Astrocyte of the hippocampus (primary cell): ENCODE results near the gene PCDH1.
"Not testable (repeated sequence)": the region's sequence is repeated elsewhere in the genome, so short reads cannot be mapped to it uniquely, and the experiment has no call there.

ENCODE experiments used
- DNase-seq: peaks from one replicate; pipeline ENCODE4 v3.0.0; 2011; ENCODE audit warnings: low read depth, low spot score

The PCDH1 gene

DNA sequence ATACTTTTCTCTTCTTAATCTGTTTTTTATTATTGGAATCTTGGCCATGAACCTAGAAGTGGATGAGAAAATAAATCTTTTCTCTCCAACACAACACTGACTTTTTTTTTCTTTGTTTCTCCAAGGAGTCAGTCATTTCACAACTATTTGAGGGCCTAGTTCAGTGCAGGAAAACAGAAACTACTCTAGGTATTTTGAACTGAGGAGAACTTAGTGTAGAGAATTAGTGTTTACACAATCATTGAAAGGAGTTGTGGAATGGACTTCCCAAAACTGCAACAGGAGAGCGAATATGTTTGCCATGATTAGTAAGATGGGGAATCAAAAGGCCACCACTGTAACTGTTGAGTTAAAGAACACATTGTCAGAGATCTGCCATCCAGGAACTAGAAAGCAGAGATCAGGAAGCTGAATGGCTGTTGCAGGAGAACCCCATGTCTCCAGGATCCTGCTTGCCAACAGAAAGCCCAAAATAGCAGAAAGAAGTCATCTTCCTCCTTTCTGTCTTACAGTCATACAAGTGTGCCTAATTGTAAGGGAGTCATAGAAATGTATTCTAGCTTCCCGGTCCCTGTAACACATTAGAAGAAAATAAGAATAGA is 20.3 kb upstream of the PCDH1 start:
- DNase-seq, result no peak

DNA sequence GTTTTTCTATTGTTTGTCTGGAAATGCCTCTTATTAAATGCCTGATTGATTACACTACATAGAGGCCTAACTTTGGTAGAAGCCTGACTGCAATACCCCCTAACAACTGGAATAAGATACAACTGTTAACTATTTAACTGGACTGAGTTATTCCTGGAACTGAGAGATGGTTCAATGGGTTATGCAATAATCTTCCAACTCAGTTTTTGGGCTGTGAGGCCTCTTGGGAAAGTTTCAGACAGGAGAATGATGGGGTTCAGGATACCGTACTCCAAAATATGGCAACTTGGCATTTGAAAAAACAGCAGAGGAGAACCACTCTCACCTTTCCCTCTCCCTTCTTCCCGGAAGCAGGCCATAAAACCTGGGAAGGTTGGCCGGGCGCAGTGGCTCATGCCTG is 19.2 kb upstream of the PCDH1 start:
- no peak for DNase-seq

DNA sequence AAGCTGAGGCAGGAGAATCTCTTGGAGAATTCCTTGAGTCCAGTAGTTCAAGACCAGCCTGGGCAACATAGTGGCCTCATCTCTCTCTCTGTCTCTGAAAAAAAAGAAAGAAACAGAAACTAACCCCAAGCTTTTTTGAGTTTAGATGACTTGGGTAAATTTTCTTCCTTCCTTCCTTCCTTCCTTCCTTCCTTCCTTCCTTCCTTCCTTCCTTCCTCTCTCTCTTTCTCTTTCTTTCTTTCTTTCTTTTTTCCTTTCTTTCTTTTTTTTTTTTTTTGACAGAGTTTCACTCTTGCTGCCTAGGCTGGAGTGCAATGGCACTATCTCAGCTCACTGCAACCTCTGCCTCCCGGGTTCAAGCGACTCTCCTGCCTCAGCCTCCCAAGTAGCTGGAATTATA is 12.2 kb upstream of the PCDH1 start:
- not testable (repeated sequence) for DNase-seq

DNA sequence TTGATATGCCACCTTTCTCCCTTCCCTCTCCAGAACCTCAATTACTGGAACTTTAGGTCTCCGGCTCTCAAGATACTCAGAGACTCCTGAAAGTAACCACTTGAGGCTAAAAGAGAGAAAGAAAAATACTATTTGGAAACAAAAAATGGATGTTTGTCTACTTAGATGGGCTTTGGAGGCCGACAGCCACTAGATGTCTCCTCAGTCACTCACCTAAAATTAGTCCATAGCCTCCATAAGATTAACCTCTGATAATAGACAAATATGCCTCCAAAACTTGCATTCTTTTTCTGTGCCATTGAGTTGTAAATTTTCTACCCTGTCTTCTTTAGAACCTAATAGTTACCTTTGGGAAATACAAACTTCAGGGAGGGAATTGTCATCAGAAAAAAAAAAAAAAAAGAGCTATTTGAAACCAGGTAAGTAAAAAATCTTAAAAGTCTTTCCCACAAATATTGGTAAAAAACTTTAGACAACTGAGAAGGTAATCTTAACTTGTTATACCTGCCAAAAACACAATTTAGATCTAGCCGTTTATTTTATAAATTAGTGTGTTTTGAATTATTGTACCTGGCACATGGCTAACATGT is 11.2 kb upstream of the PCDH1 start:
- DNase-seq, result no peak

DNA sequence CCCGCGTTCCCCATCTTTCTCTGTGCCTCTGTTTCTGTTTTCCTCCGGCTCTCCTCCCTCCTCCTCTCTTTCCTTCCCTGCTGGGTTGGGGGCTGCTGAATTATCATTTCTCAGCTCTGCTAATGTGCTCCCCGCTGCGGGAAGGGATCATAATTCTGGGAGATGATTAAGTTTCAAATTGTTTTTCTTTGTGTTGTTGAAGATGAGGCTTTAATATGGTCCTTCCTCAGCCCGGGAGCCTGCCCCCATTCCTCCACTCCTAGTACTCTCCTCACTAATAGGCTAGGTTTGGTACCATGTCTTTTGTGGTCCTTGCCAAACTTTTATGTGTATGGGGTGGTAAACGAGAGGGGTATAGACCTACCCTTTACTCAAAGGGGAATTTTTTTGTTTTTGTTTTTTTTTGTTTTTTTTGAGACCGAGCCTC is 5.7 kb upstream of the PCDH1 start:
- DNase-seq, result no peak

DNA sequence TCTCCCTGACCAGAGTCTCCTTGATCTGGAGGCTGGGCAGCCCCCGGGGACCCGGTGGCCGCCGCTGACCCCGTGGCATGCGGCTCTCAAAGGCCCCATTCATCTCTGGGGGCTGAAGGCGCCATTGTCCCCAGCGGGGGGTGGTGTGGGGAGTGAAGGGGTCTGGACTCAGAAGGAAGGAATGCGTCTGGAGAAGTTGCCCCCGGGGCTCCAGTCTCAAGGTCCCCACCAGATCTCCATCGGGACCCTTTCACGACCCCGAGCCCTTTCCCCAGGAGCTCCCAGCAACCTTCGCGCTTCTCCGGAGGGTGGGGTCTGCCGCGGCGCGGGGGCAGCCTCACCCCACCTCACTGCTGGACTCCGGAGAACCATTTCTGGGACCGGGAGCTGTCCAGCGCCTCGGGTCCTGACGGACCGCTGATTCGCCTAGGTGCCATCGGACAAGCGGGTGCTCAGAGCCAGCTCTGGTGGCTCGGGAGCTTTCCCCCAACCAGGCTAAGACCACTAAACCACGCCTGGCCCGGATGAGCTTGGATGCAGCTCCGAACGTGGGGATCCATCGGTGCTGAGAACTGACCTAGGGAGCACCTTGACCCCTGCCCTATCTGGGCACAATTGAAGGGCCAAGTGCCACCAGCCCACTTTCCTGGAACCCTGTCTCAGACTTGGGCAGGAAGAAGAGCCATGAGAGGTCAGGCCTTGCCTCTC is 5.1 kb upstream of the PCDH1 start:
- peak; percentile 79 for DNase-seq

DNA sequence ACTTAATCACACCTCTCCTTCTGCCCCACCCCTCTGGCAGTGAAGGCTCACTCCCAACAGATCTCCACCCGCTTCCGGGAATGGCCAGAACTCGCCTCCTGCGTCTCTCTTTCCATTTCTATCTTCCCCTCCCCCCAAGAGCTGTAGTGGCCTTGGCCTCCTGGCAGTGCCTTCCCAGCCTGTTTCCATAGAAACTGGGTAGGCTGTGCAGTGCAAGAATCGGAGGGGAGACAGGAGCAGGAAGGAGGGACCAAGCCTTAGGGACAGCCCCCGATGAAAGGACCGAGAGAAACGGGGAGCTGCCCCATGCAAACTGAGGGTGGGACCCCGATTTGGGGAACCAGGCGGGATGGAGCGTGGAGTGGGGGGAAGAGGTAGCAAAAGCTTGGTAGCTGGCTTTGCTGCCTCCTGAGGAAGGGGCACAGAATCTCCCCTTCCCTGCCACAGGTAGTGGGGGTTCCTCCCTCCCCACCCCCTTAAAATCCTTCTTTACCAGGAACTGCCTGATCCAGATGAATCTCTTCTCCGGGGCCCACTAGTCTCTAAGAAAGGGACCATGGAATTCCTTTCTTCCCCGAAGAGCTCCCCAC is 4.5 kb upstream of the PCDH1 start:
- no peak for DNase-seq

DNA sequence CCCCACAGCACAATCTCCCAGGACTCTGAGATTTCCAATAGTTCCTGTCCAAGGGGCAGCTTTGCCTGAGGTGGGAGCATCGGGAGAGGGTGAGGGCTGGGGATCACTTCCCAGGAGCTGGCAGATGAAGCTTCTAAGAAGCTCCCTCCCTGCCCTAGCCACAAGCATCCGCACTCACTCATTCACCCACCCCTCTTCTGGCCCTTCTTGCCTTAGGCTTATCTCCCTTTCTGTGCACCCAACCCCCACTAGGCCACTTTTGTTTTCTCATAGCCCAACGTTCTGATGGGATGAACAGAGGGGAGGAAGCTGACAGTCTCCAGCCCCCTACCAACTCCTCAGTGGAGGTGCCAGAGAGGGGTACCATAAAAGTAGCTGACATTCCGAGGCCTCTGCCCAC is 3.7 kb upstream of the PCDH1 start:
- DNase-seq, result no peak

DNA sequence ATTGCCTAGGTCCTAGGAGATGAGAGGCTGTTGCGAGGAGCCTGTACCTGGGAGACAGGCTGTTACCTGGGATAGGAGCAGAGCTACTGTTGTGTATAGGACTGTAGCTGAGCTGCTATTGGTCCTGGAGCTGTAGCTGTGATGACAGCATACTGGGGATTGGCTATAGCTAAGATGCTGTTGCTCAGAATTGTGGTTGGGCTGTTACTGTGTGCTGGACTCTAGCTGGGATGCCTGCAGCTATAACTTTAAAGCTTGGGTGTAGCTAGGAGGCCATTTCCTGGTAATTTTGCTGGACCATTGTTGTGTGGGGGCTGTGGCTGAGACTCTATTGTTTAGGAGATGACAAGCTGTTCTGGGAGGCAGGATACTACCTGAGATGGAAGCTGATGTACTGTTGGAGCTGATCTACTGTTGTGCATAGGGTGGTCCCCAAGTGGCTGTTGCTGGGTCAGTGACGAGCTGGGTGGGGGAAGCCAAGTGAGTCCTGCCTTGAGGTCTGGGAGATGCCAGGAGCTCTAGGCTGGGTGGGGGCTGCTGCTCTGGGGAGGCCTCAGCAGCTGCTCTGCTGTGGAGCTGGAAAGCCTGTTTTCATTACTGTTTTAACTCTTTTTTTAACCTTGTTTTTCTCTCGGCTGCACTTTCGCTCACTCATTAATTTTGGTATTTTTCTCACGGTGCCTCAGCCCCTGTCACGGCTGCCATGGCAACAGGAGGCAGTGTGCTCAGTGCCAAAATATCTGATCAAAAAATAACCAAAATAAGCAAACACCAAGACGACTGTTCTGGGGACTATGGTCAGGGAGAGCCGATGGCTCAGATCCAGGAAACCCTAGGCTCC is 3.0 kb upstream of the PCDH1 start:
- no peak for DNase-seq

DNA sequence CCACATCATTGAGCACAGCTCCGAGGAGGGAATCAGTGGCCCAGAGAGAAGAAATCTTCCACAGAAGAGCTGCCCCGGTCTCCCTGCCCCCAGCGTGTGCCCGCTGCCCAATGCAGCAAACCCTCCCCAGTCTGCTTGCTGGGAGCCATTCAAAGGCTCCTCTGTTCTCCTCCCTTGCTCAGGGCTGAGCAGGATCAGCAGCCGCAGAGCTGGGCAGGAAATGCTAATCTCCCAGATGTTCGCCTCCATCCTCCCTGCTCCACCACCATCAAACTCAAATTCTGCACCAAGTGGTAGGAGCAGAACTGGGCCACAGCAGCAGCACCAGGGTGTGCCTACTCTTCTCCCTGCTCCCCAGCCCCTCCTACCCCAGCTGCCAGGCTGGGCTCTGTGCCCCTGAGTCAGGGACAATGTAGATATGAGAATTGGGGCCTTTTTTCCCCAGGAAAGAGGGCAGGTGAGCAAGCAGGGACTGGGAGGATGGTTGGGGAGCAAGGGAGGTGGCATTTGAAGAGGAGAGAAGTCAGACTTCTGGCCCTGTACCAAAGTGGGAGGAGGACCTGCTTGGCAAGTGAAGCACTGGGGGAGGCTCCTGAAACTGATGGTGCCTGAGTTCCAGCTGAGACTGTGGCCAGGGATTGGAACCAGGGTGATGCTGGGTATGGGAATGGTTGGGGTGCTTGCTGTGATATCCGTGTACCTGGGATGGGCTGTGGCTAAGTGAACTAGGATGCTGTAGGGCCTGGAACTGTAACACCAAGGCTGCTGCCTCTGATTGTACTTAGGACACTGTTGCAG is 1.9 kb upstream of the PCDH1 start:
- no peak for DNase-seq

DNA sequence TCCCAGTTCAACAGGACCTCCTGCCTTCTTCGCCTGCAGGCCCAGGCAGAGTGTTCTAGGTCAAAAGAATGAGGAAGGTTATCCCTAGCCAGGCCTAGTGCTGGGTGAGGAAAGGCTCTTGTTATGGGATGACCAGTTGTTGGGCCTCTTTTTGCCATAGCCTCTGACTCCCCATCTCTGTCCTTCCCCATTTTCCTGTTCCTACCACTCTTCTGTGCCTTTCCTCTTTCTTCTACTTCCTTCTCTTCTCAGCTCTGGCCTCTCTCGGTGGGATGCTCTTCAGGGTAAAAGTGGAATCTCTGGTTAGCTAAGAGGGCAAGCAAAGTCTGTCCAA is 1.2 kb upstream of the PCDH1 start:
- DNase-seq, result no peak

DNA sequence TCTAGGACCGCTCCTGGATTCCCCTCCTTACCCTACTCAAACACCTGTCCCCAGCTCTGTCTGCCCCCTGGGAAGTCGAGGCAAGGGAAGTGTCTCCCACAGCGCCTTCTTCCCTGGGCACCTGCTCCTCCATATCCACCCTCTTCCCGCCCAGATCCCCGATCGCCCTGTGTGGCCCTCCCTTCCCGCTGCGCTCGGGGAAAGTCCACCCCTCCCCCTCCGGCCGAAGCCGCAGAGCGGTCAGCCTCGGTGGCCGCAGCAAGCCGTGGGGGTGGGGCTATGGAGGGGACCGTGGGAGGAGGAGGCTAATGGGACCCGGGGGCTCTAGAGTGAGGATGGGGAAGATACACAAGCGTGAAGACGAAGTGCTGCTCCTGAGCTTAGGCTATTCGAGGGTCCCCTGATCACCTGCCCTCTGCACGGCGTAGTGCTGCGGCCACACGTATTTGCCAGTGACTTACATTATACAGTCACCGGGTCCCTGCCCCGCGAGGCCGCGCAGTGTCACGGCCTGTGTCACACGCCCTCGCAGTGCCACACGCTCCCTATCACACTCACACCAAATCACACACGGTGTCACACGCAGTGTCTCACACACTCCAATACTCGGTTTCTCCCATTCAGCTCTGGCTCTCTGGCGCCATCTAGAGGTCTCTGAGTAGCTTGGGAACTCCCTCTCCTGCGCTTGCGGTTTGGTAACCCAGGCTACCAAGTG is 658 bp upstream of the PCDH1 start:
- peak; percentile 95 for DNase-seq

DNA sequence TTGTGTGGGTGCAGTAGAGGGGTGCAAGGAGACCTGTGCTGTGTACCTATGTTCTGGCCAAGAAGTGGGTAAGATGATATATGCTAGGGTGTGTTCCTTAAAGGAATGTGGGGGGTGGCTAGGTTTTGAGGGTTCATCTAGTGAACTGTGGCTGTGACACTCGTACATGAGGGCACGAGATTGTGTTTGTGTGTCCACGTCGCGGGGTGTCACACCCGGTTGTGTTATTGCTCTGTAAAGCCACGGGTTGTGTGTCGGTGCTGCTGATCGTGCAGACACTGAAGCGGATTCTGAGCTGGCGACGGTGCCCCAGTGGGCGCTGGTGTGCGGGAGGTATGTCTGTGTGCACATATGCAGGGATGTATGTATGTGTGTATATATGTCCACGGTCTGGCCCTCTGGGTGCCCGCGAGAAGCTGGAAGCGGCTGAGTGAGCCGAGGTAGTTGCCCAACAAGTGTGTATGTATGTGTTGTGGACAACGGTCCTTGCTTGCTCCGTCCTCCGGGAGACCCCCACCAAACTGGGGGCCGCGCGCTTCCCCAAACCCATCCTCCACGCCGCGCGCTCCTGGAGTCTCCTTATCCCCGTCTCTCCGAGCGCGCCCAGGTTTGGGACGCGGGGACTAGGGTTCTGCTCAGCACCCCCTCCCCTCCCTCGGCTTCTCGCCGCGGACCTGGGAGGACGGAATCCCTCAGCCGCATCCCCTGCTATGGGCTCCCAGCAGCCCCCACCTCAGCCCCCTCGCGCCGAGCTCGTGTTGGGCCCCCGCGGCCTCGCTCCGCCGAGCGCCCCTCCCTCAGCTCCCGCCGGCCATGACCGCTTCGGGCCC is 639 bp downstream of the PCDH1 start:
- DNase-seq, result peak; percentile 35

DNA sequence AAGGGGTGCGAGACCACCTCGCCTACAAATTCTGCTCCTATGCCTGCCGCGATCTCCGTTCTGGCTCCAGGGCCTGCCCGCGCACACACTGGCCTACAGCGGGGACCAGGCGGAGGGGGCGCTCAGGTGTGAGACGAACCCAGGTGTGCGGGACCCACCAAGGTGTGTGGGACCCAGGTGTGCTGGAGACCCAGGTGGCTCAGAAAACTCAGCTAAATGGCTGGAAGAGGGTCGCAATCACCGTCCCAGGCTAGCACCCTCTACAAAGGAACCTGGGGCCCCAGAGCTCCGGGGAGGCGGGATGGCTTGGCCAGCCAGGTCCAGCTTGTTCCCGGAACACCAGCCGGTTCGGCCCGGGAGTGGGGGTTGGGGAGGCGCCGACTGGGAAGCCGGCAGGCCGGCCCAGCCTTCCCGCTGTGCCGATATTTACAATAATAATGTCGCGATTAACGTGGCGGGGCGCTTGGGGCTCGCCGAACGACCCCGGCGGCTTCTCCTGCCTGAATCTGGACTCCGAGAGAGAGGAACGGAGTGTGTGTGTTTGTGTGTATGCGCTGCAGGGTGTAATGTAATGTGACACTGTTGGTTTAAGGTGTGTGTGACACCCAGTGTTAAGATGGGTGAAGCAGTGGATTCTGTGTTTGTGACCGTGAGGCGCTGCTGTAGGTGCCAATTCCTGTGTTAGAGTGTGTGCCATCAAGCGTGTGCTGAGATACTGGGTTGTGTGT is 1.4 kb downstream of the PCDH1 start:
- peak; percentile 25 for DNase-seq

DNA sequence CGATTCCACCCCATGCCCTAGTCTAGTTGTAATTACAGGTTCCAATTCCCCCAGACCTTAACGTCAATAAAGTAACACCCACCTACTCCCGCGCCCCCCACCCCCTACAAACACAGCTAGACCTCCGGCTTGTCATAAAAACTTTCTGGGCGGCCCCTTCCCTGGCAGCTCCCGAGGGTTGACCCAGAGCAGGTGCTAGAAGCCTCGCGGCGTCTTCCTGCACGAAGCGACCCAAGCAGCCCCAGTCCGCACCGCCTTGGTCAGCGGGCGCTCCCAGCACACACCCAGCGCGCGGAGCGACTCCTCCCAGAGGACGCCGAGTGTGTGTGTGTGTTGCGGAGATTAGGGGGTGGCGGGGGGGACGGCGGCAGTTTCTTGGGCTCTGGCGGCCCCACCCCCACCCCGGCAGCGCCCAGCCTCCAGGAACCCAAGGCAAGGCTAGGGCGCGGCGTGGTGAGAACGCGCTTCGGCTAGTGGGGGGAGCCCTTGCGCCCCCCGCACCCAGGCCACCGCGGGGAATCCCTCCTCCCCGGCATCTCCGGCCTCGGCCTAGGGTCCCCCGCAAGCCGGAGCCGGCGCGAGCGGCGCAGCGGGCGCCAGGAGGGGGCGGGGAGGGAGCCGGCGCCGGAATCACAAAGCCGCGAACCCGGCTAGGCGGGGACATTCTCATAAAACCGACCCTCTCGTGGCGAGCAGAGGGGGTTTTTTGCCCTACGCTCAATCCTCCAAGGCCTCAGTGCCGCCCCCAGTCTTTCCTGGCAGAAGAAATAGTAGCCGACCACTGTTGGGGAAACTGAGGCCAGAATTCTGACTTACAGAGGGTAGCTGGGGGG is 2.2 kb downstream of the PCDH1 start:
- peak; percentile 38 for DNase-seq

DNA sequence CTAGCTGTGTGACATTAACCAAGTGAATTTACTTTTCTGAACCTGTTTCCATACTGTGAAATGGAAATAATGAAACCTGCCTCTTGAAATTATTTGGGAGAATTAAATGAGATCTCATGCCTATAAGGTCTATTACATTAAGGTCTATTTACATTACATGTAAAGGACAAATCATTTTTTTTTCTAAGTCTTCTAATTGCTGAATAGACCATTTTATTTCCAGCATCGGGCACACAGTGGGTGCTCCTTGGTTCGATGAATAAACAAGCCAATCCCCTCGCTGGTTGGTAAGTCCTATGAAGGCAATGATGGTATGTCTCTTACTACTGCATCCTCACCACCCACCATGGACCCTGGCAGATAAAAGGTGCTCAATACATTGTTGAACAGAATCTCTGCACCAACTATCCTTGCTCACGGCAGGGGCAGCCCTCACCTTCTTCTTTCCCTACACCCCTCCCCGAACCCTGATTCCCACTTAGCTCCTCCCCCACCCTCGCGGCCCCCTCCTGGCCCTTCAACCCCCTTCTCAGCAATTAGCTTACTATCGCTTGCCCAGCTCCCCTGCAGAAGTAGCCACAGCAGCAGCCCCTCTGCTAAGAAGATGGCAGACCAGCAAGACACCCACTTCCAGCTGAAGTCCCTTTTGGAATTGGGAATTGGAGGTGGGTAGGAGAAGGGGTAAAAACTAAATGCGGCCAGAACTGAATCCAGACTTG is 3.0 kb downstream of the PCDH1 start:
- DNase-seq, result no peak

DNA sequence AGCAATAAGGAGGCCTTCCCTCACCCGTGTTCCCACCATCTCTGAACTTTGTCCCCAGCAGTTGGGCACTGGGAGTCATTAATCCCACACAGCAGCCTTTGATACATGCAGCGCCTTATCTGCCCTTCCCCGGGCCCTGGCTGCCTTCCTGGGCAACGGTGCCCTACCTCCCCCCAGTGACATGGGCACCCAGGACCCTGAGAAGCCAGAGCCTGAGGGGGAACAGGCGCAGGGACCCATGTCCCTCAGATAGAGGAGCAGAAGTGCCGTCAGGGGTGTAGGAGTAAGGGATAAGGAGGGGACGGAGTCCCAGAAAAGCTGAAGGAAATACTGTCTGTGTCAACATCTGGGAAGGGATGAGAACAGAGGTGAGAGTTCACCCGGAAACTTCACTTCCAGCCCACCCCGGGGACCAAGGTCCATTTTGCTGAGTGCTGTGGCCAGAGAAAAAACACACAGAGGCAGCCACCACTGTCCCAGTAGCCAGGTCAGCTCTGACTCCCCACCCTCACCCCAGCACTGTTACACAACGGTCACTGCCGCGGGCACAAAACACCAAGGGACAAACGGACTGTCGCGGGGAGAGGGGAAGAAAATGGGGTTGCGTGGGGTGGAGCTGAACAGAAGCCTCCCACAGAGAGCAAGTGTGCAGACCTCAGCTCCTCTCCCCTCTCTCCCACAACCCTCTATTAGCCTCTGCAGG is 3.8 kb downstream of the PCDH1 start:
- no peak for DNase-seq
